HEK293T (cell line): ENCODE results near the gene SPTLC3.

Source experiments
- BHLHE40 ChIP-seq: fragments of 450-650 bp; IDR thresholded peaks from 2 replicates; pipeline ENCODE4 v1.6.1; 2016; ENCODE audit warnings: mild to moderate bottlenecking, moderate library complexity, borderline replicate concordance
- ELF4 ChIP-seq: fragments of 450-650 bp; IDR thresholded peaks from 2 replicates; pipeline ENCODE4 v1.6.1; 2017; ENCODE audit warnings: antibody characterized with exemption
- NFRKB ChIP-seq: fragments of 450-650 bp; IDR thresholded peaks from 2 replicates; pipeline ENCODE4 v1.6.1; 2016; ENCODE audit warnings: mild to moderate bottlenecking, moderate library complexity
- SP1 ChIP-seq: fragments of 450-650 bp; IDR thresholded peaks from 2 replicates; pipeline ENCODE4 v1.6.1; 2017
- SUZ12 ChIP-seq: fragments of 450-650 bp; IDR thresholded peaks from 2 replicates; pipeline ENCODE4 v1.6.1; 2016; ENCODE audit warnings: mild to moderate bottlenecking
- ZNF384 ChIP-seq: fragments of 450-650 bp; IDR thresholded peaks from 2 replicates; pipeline ENCODE4 v1.6.1; 2016

- TF ChIP-seq BHLHE40 (no peak), ZNF384 (no peak), SP1 (no peak), ELF4 (no peak), NFRKB (no peak), SUZ12 (no peak)
Observed at GRCh38 chr20:12961725-12962124, 47.0 kb upstream of the SPTLC3 start.
